Measurements from ENCODE around the gene HSDL1. TPM values are rescaled to one million over a fixed set of nuclear protein-coding genes. Genes with fewer than 3 reads are reported as not detected.

The HSDL1 gene
- polyA plus RNA-seq, 2 of the 4 experiments (the other 2 are of a cell fraction) = 17.9 to 24.9 TPM

- Histone ChIP-seq H3K4me3 (peak overlapping the region; percentile 82), H3K27ac (no peak overlapping the region; a peak in 1 of 6 replicates), H3K4me2 (peak overlapping the region; percentile 92), H3K4me1 (peaks cover 5% of the 10 kb centered on the region; the same call in 1 of the 3 replicates), H3K9me3 (no peaks in the 10 kb centered on the region)
- TF ChIP-seq NFE2L2 (conservative IDR thresholded peaks at IDR 0.05; ENCODE audit: low read length) = no peak
- TF ChIP-seq NPAS2 (CRISPR knock-in tag; IDR thresholded peaks at IDR 0.05; ENCODE audit: borderline replicate concordance) = no peak
- no peak for TF ChIP-seq KDM1A (IDR thresholded peaks at IDR 0.05; ENCODE audit: low read depth)
- no peak for TF ChIP-seq JUN (IDR thresholded peaks at IDR 0.05)
- no peak for TF ChIP-seq PBX3 (IDR thresholded peaks at IDR 0.05)
- no peak for TF ChIP-seq HES2 (IDR thresholded peaks at IDR 0.05)
- TF ChIP-seq ZFP36 (IDR thresholded peaks at IDR 0.05; ENCODE audit: borderline replicate concordance, partially characterized antibody) = no peak
- TF ChIP-seq TFCP2L1 (CRISPR knock-in tag; IDR thresholded peaks at IDR 0.05) = no peak
- TF ChIP-seq FOSB (CRISPR knock-in tag; IDR thresholded peaks at IDR 0.05) = no peak
- TF ChIP-seq PHF8 (IDR thresholded peaks at IDR 0.05; ENCODE audit: borderline replicate concordance, low read depth) = no peak
- TF ChIP-seq SMC3 (IDR thresholded peaks at IDR 0.05) = no peak
- TF ChIP-seq RFX5 (IDR thresholded peaks at IDR 0.05) = no peak
- TF ChIP-seq, protein P1, sequence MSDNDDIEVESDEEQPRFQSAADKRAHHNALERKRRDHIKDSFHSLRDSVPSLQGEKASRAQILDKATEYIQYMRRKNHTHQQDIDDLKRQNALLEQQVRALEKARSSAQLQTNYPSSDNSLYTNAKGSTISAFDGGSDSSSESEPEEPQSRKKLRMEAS (IDR thresholded peaks at IDR 0.05) = no peak
- TF ChIP-seq CBX2 (IDR thresholded peaks at IDR 0.05; ENCODE audit: borderline replicate concordance, low read depth) = no peak
- no peak for TF ChIP-seq MYC (IDR thresholded peaks at IDR 0.05; ENCODE audit: borderline replicate concordance, low read length)
- POLR2A ChIA-PET = no interaction called here
- no peak for ATAC-seq
- no peak for DNase-seq (ENCODE audit: low read depth in 1 of 2, low spot score in 1 of 2)
- CTCF ChIA-PET = interaction anchor here (0.6 to 0.7 kb wide), 2 partner anchors 10 to 99 kb away, joined by 3 read pairs; no protein-coding TSS in a partner anchor
- no peak for FAIRE-seq
- WGBS (ENCODE audit: missing lambda C conversion rate) = 86% methylated on average over 13 of the region's 13 CpGs
Measured at GRCh38 chr16:84143784-84144199, 1.2 kb downstream of the HSDL1 start.

DNA sequence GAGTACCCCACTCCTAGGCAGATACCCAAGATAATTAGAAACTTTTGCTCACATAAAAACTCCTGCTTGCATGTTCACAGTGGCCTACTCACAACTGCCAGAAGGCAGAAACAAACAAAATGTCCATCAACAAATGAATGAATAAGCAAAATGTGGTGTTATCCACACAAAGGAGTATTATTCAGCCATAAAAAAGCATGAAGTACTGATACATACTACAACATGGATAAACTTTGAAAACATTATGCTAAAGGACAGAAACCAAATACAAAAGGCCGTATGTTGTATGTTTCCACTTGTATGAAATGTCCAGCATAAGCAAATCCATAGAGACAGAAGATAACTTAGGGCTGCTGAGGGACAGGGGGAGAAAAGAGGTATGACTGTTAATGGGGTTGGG, 1.9 kb downstream of the HSDL1 start:
- DNase-seq (ENCODE audit: low read depth in 1 of 2, low spot score in 1 of 2) (no peak), FAIRE-seq (no peak), ATAC-seq (no peak)
- ChIA-PET POLR2A (no interaction called here), CTCF (interaction anchor here (0.7 to 2.5 kb wide), 4 partner anchors 32 to 186 kb away, joined by 3 to 9 read pairs (median 6); partner anchors contain the start of gene TAF1C)
- H3K4me2 ChIP-seq = no peak overlapping the region
- peaks cover 5% of the 10 kb centered on the region; the same call in 1 of the 3 replicates for H3K4me1 ChIP-seq
- H3K27ac ChIP-seq = no peak overlapping the region
- no peak overlapping the region for H3K4me3 ChIP-seq
- H3K9me3 ChIP-seq = no peaks in the 10 kb centered on the region
- WGBS (ENCODE audit: missing lambda C conversion rate) = 94% methylated on average over 1 of the region's 1 CpG
- TF ChIP-seq RNF2 (IDR thresholded peaks at IDR 0.05; ENCODE audit: borderline replicate concordance, low read depth) = no peak
- no peak for TF ChIP-seq NFE2L2 (conservative IDR thresholded peaks at IDR 0.05; ENCODE audit: low read length)
- TF ChIP-seq ELK1 (IDR thresholded peaks at IDR 0.05; ENCODE audit: low read depth, low read length) = no peak
- no peak for TF ChIP-seq JUN (IDR thresholded peaks at IDR 0.05)
- TF ChIP-seq ZFP36 (IDR thresholded peaks at IDR 0.05; ENCODE audit: borderline replicate concordance, partially characterized antibody) = no peak

GRCh38 chr16:84141143-84141670, 3.8 kb downstream of the HSDL1 start:
- ATAC-seq (peak; percentile 71 to 73), FAIRE-seq (no peak), DNase-seq (ENCODE audit: low read depth in 1 of 2, low spot score in 1 of 2) (peak; percentile 31 to 38)
- Histone ChIP-seq H3K9me3 (no peaks in the 10 kb centered on the region), H3K4me2 (no peak overlapping the region), H3K27ac (no peak overlapping the region), H3K4me3 (no peak overlapping the region), H3K4me1 (peaks cover 5% of the 10 kb centered on the region; the same call in 1 of the 3 replicates)
- ChIA-PET POLR2A (no interaction called here), CTCF (interaction anchor here (0.5 to 2.5 kb wide), 6 partner anchors 21 to 106 kb away, joined by 3 to 9 read pairs (median 4); partner anchors contain the start of gene MBTPS1)
- 69% methylated on average over 13 of the region's 13 CpGs for WGBS (ENCODE audit: missing lambda C conversion rate)
- no peak for TF ChIP-seq HES2 (IDR thresholded peaks at IDR 0.05)
- no peak for TF ChIP-seq ZC3H11A (IDR thresholded peaks at IDR 0.05)
- no peak for TF ChIP-seq CEBPB (IDR thresholded peaks at IDR 0.05)
- no peak for TF ChIP-seq ZSCAN20 (CRISPR knock-in tag; IDR thresholded peaks at IDR 0.05)
- TF ChIP-seq SREBF2 (IDR thresholded peaks at IDR 0.05) = no peak
